HCT116 (cell line): ENCODE results near the gene CDRT15.

Source experiments
- EZH2 ChIP-seq: fragments of 200-600 bp; sonication (generic); IDR thresholded peaks from 2 replicates; pipeline ENCODE4 v1.6.1; 2017; ENCODE audit warnings: antibody characterized with exemption, mixed run types
- POLR2AphosphoS5 ChIP-seq: IDR thresholded peaks from 2 replicates; pipeline ENCODE4 v1.6.1; 2011; ENCODE audit warnings: mild to moderate bottlenecking, low read depth, low read length, moderate library complexity
- TF ChIP-seq, protein P1 (sequence below): IDR thresholded peaks from 2 replicates; pipeline ENCODE4 v1.6.1; 2012
- TF ChIP-seq, protein P2 (sequence below), 3 experiments: fragments of 200-600 bp in 1 of 3; sonication (generic) in 1 of 3; IDR thresholded peaks in 2 of 3; conservative IDR thresholded peaks in 1 of 3; 2 replicates each; pipeline ENCODE4 v1.5.1; 2012 to 2017; ENCODE audit warnings: low read depth in 2 of 3, low read length in 2 of 3, antibody characterized with exemption in 1 of 3, borderline replicate concordance in 1 of 3, control low read depth in 1 of 3, mild to moderate bottlenecking in 1 of 3, mixed read lengths in 1 of 3, mixed run types in 1 of 3, moderate library complexity in 1 of 3; ENCODE audit not compliant: insufficient read depth in 1 of 3

DNA sequence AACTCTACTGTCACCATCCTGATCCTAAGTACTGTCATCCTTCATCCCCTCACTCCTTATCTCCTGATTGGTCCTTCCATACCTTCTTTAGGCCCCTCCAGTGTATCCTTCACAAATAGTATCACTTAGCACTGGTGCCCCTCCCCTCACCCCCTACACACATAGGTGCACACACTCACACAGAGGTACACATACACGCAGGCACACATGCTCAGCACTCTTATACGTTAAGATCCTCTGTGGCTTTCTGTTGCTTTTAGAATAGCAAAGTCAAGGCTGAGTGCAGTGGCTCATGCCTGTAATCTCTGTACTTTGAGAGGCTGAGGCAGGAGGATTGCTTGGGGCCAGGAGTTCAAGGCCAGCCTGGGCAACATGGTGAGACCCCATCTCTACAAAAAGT, 32.1 kb downstream of the CDRT15 start:
- TF ChIP-seq, protein P1, sequence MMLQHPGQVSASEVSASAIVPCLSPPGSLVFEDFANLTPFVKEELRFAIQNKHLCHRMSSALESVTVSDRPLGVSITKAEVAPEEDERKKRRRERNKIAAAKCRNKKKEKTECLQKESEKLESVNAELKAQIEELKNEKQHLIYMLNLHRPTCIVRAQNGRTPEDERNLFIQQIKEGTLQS: no peak
- TF ChIP-seq, protein P2, sequence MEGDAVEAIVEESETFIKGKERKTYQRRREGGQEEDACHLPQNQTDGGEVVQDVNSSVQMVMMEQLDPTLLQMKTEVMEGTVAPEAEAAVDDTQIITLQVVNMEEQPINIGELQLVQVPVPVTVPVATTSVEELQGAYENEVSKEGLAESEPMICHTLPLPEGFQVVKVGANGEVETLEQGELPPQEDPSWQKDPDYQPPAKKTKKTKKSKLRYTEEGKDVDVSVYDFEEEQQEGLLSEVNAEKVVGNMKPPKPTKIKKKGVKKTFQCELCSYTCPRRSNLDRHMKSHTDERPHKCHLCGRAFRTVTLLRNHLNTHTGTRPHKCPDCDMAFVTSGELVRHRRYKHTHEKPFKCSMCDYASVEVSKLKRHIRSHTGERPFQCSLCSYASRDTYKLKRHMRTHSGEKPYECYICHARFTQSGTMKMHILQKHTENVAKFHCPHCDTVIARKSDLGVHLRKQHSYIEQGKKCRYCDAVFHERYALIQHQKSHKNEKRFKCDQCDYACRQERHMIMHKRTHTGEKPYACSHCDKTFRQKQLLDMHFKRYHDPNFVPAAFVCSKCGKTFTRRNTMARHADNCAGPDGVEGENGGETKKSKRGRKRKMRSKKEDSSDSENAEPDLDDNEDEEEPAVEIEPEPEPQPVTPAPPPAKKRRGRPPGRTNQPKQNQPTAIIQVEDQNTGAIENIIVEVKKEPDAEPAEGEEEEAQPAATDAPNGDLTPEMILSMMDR (IDR thresholded peaks at IDR 0.05 in 2 of 3, conservative IDR thresholded peaks at IDR 0.05 in 1 of 3; ENCODE audit: borderline replicate concordance in 1 of 3, insufficient read depth in 1 of 3, low read depth in 2 of 3, low read length in 2 of 3): no peak
- TF ChIP-seq POLR2AphosphoS5 (no peak), EZH2 (no peak)
